Measurements from ENCODE around the gene CRY1. TPM values are rescaled to one million over a fixed set of nuclear protein-coding genes. Genes with fewer than 3 reads are reported as not detected.

Gene CRY1
- total and polyA plus RNA-seq, 9 of the 15 experiments (the other 6 are each of a cell fraction or from before 2014, with no cell fraction given): 8.7 to 33.3 (median 25.2) TPM

DNA sequence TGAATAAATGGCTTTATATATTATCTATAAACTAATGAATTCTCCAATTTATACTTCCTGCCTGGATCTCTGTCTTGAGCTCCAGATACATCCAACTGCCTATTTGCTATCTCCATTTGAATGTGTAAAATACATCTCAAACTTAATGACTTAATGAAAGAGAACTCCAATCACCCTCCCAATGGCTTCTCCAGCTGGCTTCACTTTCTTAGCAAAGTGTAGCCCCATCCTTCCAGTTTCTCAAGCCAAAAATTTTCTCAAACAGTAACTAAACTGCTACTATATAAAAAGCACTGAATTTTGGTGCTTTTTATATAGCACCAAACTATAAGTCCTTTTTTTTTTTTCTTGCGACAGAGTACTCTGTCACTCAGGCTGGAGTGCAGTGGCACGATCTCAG is 2.6 kb downstream of the CRY1 start (continued):
- TF ChIP-seq, protein P1, sequence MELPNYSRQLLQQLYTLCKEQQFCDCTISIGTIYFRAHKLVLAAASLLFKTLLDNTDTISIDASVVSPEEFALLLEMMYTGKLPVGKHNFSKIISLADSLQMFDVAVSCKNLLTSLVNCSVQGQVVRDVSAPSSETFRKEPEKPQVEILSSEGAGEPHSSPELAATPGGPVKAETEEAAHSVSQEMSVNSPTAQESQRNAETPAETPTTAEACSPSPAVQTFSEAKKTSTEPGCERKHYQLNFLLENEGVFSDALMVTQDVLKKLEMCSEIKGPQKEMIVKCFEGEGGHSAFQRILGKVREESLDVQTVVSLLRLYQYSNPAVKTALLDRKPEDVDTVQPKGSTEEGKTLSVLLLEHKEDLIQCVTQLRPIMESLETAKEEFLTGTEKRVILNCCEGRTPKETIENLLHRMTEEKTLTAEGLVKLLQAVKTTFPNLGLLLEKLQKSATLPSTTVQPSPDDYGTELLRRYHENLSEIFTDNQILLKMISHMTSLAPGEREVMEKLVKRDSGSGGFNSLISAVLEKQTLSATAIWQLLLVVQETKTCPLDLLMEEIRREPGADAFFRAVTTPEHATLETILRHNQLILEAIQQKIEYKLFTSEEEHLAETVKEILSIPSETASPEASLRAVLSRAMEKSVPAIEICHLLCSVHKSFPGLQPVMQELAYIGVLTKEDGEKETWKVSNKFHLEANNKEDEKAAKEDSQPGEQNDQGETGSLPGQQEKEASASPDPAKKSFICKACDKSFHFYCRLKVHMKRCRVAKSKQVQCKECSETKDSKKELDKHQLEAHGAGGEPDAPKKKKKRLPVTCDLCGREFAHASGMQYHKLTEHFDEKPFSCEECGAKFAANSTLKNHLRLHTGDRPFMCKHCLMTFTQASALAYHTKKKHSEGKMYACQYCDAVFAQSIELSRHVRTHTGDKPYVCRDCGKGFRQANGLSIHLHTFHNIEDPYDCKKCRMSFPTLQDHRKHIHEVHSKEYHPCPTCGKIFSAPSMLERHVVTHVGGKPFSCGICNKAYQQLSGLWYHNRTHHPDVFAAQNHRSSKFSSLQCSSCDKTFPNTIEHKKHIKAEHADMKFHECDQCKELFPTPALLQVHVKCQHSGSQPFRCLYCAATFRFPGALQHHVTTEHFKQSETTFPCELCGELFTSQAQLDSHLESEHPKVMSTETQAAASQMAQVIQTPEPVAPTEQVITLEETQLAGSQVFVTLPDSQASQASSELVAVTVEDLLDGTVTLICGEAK (IDR thresholded peaks at IDR 0.05): no peak
- TF ChIP-seq, protein P1 (CRISPR knock-in tag; IDR thresholded peaks at IDR 0.05): no peak
- no peak for TF ChIP-seq HNRNPL (IDR thresholded peaks at IDR 0.05; ENCODE audit: low read depth, low read length)
- TF ChIP-seq, protein P2, sequence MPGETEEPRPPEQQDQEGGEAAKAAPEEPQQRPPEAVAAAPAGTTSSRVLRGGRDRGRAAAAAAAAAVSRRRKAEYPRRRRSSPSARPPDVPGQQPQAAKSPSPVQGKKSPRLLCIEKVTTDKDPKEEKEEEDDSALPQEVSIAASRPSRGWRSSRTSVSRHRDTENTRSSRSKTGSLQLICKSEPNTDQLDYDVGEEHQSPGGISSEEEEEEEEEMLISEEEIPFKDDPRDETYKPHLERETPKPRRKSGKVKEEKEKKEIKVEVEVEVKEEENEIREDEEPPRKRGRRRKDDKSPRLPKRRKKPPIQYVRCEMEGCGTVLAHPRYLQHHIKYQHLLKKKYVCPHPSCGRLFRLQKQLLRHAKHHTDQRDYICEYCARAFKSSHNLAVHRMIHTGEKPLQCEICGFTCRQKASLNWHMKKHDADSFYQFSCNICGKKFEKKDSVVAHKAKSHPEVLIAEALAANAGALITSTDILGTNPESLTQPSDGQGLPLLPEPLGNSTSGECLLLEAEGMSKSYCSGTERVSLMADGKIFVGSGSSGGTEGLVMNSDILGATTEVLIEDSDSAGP (CRISPR knock-in tag; IDR thresholded peaks at IDR 0.05): no peak

Data from K562 (cell line).